KOPT-K1 (cell line): ENCODE measurements around the gene ITGB7.

ENCODE experiments used
- H3K27ac ChIP-seq: fragments of 200-600 bp; sonication (generic); 2 replicates; pipeline ENCODE4 v1.5.1; 2016; ENCODE audit warnings: antibody characterized with exemption, mild to moderate bottlenecking, low read depth, low read length; ENCODE audit not compliant: poor library complexity, severe bottlenecking
- H3K36me3 ChIP-seq: fragments of 200-600 bp; sonication (generic); 2 replicates; pipeline ENCODE4 v1.5.1; 2017; ENCODE audit warnings: antibody characterized with exemption, mild to moderate bottlenecking, low read length, moderate library complexity; ENCODE audit not compliant: insufficient read depth
- H3K9me3 ChIP-seq: fragments of 200-600 bp; sonication (generic); 2 replicates; pipeline ENCODE4 v1.5.1; 2017; ENCODE audit warnings: antibody characterized with exemption, low read length, mild to moderate bottlenecking; ENCODE audit not compliant: insufficient read depth, poor library complexity, severe bottlenecking

Gene ITGB7

DNA sequence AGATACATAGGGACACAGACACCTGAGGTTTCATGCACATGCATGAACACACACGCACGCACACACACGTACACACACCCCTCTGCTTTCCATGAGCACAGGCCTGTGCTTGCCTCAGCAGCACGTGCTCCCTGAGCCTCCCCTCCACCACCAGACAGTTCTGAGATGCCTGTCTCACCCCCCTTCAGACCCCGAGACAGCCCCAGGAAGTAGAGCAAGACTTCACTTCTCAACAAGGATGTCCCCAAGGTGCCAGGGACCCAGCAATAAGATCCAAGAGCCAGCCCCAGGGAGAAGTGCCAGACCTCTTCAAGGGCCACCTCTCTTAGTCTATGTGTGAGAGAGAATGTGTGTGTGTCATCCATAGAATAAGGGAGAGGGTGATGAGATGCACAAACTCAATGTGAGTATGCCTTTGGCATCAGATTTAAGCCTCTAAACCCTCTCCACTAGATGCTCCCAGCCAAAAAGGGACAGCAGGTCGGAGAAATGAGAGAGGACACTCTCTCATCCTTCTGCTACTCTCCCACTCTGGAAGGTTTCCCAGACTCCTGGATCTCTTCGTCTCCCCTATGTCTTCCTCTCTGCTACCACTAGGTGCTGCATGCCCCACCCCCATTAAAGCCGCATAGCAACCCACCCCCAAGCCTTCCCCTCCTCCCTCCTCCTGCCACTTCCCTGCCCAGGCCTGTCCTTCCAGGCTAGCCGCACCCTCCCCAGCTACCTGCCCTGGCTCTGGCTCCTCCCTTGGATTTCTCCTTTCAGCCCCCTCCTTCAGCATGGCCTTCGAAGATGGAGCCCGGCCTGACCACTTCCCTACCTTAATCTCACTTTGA is 17.2 kb upstream of the ITGB7 start:
- Histone ChIP-seq H3K27ac (peak overlapping the region; percentile 62), H3K9me3 (no peaks in the 10 kb centered on the region), H3K36me3 (no peaks in the 10 kb centered on the region)

DNA sequence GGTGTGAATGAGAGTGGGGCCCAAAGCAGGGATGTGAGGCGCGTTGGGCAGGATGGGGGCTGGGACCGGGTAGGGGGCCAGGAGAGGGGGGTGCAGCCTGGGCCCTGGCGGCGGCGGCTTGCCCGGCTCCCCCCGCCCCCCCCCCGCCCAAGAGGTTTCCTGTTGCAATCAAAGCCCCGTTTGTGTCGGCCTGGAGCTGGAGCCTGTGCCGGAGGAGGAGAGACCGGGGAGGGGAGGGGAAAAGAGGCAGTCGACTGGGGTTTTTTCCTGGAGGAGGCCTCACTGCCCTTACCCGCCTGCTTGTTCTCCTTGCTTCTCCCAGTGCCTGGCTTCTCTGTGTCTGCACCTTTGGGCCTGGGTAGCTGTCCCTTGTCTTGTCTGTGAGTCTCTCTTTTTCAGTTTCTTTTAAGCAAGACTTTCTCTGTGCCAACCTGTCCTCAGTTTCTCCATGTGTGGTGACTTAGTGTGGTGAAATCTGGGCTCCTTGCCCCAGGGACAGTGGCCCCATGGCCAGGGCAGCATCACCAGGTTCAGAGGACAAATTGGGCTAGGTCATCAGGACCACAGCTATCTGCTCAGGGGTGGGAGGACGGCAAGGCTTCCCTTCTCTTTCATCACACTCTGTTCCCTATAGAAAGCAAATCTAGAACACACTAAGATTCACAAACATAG is 16.5 kb upstream of the ITGB7 start:
- no peaks in the 10 kb centered on the region for H3K36me3 ChIP-seq
- H3K9me3 ChIP-seq: no peaks in the 10 kb centered on the region
- peak overlapping the region; percentile 62 for H3K27ac ChIP-seq

DNA sequence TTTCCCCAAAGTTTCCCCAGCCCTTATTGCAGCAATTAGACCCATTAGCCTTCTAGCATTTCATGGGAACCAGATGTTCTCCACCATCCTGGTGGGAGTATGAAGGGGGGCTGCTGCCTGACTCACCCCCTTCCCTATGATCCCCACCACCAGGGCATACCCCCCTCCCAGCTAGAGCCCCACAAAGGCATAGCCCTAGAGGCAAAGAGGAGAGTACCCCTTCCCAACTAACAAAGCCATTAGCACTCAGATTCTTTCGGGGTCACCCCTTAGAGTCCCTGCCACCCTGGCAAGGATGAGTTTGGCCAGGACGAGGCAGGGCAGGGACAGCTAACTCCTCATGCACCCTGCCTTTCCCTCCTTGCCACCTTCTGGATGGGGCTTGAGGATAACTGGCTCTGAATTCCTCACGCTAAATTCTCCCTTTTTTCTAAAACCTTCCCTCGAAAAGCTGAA is 15.8 kb upstream of the ITGB7 start:
- Histone ChIP-seq H3K36me3 (no peaks in the 10 kb centered on the region), H3K9me3 (no peaks in the 10 kb centered on the region), H3K27ac (peak overlapping the region; percentile 62)

- H3K27ac ChIP-seq: peak overlapping the region; percentile 62
- no peaks in the 10 kb centered on the region for H3K36me3 ChIP-seq
- no peaks in the 10 kb centered on the region for H3K9me3 ChIP-seq
These were observed 15.2 kb upstream of the ITGB7 start for GRCh38 chr12:53222170-53222721.

GRCh38 chr12:53221203-53222080 is 14.4 kb upstream of the ITGB7 start:
- Histone ChIP-seq H3K27ac (peak overlapping the region; percentile 56), H3K9me3 (no peaks in the 10 kb centered on the region), H3K36me3 (no peaks in the 10 kb centered on the region)

- H3K9me3 ChIP-seq: no peaks in the 10 kb centered on the region
- no peaks in the 10 kb centered on the region for H3K36me3 ChIP-seq
- peak overlapping the region; percentile 56 for H3K27ac ChIP-seq
These were observed 13.7 kb upstream of the ITGB7 start for GRCh38 chr12:53220694-53221202.

GRCh38 chr12:53219956-53220693 is 13.1 kb upstream of the ITGB7 start:
- peak overlapping the region; percentile 56 for H3K27ac ChIP-seq
- H3K36me3 ChIP-seq: no peaks in the 10 kb centered on the region
- no peaks in the 10 kb centered on the region for H3K9me3 ChIP-seq

GRCh38 chr12:53219292-53219955 is 12.4 kb upstream of the ITGB7 start:
- Histone ChIP-seq H3K9me3 (no peaks in the 10 kb centered on the region), H3K27ac (no peak overlapping the region), H3K36me3 (no peaks in the 10 kb centered on the region)

GRCh38 chr12:53218551-53219291 is 11.7 kb upstream of the ITGB7 start:
- Histone ChIP-seq H3K27ac (no peak overlapping the region), H3K9me3 (no peaks in the 10 kb centered on the region), H3K36me3 (no peaks in the 10 kb centered on the region)

DNA sequence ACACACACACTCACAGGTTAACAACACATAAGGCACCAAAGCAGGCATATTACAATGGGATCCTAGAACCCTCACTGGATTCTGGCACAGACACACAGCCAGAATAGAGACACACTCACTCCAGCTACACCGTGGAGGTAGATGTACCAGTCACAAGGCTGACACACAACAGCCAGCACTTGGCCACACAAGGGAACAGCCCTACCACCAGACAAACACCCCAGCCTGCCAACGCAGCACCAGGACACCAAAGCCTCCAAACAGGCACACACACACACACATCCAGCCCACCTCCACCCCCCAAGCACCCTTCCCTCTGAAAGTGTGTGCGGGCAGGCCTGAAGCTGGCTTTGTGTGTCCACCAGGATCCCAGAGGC is 10.9 kb upstream of the ITGB7 start:
- no peaks in the 10 kb centered on the region for H3K9me3 ChIP-seq
- H3K27ac ChIP-seq: no peak overlapping the region
- no peaks in the 10 kb centered on the region for H3K36me3 ChIP-seq

DNA sequence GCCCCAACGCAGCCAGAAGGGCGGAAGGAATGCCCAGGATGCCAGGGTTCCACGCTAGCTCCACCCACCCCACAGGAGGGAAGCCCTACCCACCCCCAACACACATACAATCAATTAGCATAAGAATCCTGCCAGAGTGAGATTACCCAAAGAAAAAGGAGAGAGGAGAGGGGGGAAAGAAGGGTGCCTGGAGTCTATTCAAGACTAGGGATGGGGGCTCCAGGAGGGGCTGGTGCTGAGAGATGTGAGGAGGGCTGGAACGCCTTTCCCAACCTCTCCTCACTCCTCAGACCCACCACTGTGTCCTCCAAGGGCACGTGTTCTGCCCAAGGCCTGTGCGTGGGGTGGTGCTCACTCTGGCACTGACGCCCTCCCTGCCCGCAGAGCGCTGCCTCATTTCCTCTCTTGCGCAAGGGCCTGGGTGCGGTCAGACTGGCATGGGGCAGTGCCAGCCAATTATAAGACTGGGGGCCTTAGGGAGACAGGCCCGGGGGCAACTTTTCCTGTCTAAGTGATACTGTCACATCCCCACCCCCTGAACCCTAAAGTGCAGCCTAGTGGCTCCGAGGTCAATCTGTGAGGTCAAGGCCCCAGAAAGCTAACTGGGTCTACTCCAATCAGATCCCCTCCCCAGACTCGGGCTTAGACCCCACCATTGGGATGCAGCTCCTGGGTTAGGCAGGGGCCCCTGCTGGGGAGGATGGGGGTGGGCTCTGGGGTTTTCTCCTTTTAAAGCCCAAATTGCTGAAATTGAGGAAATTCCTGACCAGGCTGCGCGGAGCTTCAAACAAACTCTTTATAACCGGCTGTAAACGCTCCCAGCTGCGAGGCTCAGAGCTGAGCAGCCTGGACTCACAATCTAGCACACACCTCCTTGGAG is 10.2 kb upstream of the ITGB7 start:
- Histone ChIP-seq H3K27ac (no peak overlapping the region), H3K9me3 (no peaks in the 10 kb centered on the region), H3K36me3 (no peaks in the 10 kb centered on the region)

GRCh38 chr12:53215497-53215896 is 8.4 kb upstream of the ITGB7 start:
- Histone ChIP-seq H3K9me3 (no peaks in the 10 kb centered on the region), H3K36me3 (no peaks in the 10 kb centered on the region), H3K27ac (no peak overlapping the region)
